ENCODE measurements around the gene BCAP29. TPM values are rescaled to one million over a fixed set of nuclear protein-coding genes. Genes with fewer than 3 reads are reported as not detected.

The BCAP29 gene
- total and polyA plus RNA-seq, 7 donors, result 37.4 to 72.6 (median 50.5) TPM

- peak overlapping the region; percentile 74 for H3K27ac ChIP-seq
- DNase-seq, result no peak
- intact Hi-C loops (cut with DNase I), result loop anchor here in 1 of 2 donors (5.0 kb wide), 1 partner anchor 148 kb away; no protein-coding TSS in a partner anchor
- no peak for TF ChIP-seq CTCF (IDR thresholded peaks at IDR 0.05)
- H3K4me1 ChIP-seq, result peaks cover 28% of the 10 kb centered on the region
- 14 to 21% (median 21%) methylated on average over 4 of the region's 4 CpGs for WGBS, 3 donors
- ATAC-seq, result peak; percentile 77 to 90 (median 86)
- peak overlapping the region; percentile 41 for H3K4me3 ChIP-seq
- H3K27me3 ChIP-seq (ENCODE audit: insufficient read depth in 3 of 3, low read length in 2 of 3), result no peaks in the 10 kb centered on the region
- no peaks in the 10 kb centered on the region for H3K9me3 ChIP-seq
- peaks cover 0 to 24% of the 10 kb centered on the region in 2 donors for H3K36me3 ChIP-seq (ENCODE audit: insufficient read depth in 1 of 2, low read depth in 1 of 2)
These were observed 29.8 kb downstream of the BCAP29 start for GRCh38 chr7:107609811-107610261.

- WGBS, 3 donors, result 85 to 98% (median 91%) methylated on average over 1 of the region's 1 CpG
- peak overlapping the region; percentile 74 for H3K27ac ChIP-seq
- no peak for TF ChIP-seq CTCF (IDR thresholded peaks at IDR 0.05)
- ATAC-seq (no peak), DNase-seq (no peak)
- H3K4me3 ChIP-seq, result peak overlapping the region; percentile 41
- H3K4me1 ChIP-seq, result peaks cover 28% of the 10 kb centered on the region
- H3K9me3 ChIP-seq, result no peaks in the 10 kb centered on the region
- H3K27me3 ChIP-seq (ENCODE audit: insufficient read depth in 3 of 3, low read length in 2 of 3), result no peaks in the 10 kb centered on the region
- H3K36me3 ChIP-seq (ENCODE audit: insufficient read depth in 1 of 2, low read depth in 1 of 2), result peaks cover 0 to 26% of the 10 kb centered on the region in 2 donors
- intact Hi-C loops (cut with DNase I), result no loop called here
These were observed 30.3 kb downstream of the BCAP29 start for GRCh38 chr7:107610323-107610722.

GRCh38 chr7:107613439-107613838, 33.4 kb downstream of the BCAP29 start:
- Histone ChIP-seq H3K27ac (no peak overlapping the region), H3K4me1 (peaks cover 28% of the 10 kb centered on the region), H3K9me3 (no peaks in the 10 kb centered on the region), H3K27me3 (ENCODE audit: insufficient read depth in 3 of 3, low read length in 2 of 3) (no peaks in the 10 kb centered on the region), H3K4me3 (no peak overlapping the region), H3K36me3 (ENCODE audit: insufficient read depth in 1 of 2, low read depth in 1 of 2) (peaks cover 3 to 53% of the 10 kb centered on the region in 2 donors)
- 88 to 94% (median 89%) methylated on average over 1 of the region's 1 CpG for WGBS, 3 donors
- no peak for TF ChIP-seq CTCF (IDR thresholded peaks at IDR 0.05)
- intact Hi-C loops (cut with DNase I), result no loop called here
- DNase-seq, result no peak
- no peak for ATAC-seq

GRCh38 chr7:107613948-107614347, 33.9 kb downstream of the BCAP29 start:
- peaks cover 28% of the 10 kb centered on the region for H3K4me1 ChIP-seq
- no peak overlapping the region for H3K27ac ChIP-seq
- no peak for TF ChIP-seq CTCF (IDR thresholded peaks at IDR 0.05)
- H3K4me3 ChIP-seq, result no peak overlapping the region
- ATAC-seq (no peak), DNase-seq (no peak)
- H3K36me3 ChIP-seq (ENCODE audit: insufficient read depth in 1 of 2, low read depth in 1 of 2), result peaks cover 3 to 57% of the 10 kb centered on the region in 2 donors
- no peaks in the 10 kb centered on the region for H3K9me3 ChIP-seq
- intact Hi-C loops (cut with DNase I), result no loop called here
- H3K27me3 ChIP-seq (ENCODE audit: insufficient read depth in 3 of 3, low read length in 2 of 3), result no peaks in the 10 kb centered on the region

GRCh38 chr7:107614425-107614824, 34.4 kb downstream of the BCAP29 start:
- Histone ChIP-seq H3K4me1 (peaks cover 27% of the 10 kb centered on the region), H3K36me3 (ENCODE audit: insufficient read depth in 1 of 2, low read depth in 1 of 2) (peaks cover 3 to 61% of the 10 kb centered on the region in 2 donors), H3K4me3 (no peak overlapping the region), H3K27ac (no peak overlapping the region), H3K27me3 (ENCODE audit: insufficient read depth in 3 of 3, low read length in 2 of 3) (no peaks in the 10 kb centered on the region), H3K9me3 (no peaks in the 10 kb centered on the region)
- ATAC-seq, result peak in 1 of 4 donors; percentile 32
- TF ChIP-seq CTCF (IDR thresholded peaks at IDR 0.05), result no peak
- DNase-seq, result no peak
- intact Hi-C loops (cut with DNase I), result no loop called here

Measured in psoas muscle (tissue), 8 donors.